BJ (cell line): Measurements from ENCODE around the gene FAM83C. TPM values are rescaled to one million over a fixed set of nuclear protein-coding genes. Genes with fewer than 3 reads are reported as not detected.

Source experiments
- CTCF ChIA-PET: fragments of 350-600 bp; formaldehyde crosslinking; extraction: SDS; loops from one replicate; lab custom pipeline; 2021; ENCODE audit warnings: antibody characterized with exemption, inconsistent platforms; lab: Yijun Ruan, JAX
- POLR2A ChIA-PET: fragments of 300-600 bp; sonication (Branson Sonifier 250); formaldehyde crosslinking; extraction: SDS; loops from one replicate; lab custom pipeline; 2021; ENCODE audit warnings: antibody characterized with exemption; lab: Charles Lee
- DNase-seq: peaks from one replicate; pipeline ENCODE4 v3.0.0-alpha.2; 2011; ENCODE audit warnings: low read depth
- H3K27me3 ChIP-seq: 2 replicates; pipeline ENCODE4 v1.6.0; 2011; ENCODE audit warnings: low read length; ENCODE audit not compliant: control insufficient read depth, insufficient read depth
- H3K36me3 ChIP-seq: 2 replicates; pipeline ENCODE4 v1.5.1; 2011; ENCODE audit warnings: low read length; ENCODE audit not compliant: control insufficient read depth, insufficient read depth
- H3K4me3 ChIP-seq: 2 replicates; pipeline ENCODE4 v1.5.1; 2011; ENCODE audit warnings: low read depth, mild to moderate bottlenecking, control low read depth, low read length
- CTCF ChIP-seq: IDR thresholded peaks from 2 replicates; pipeline ENCODE4 v1.5.1; 2011; ENCODE audit warnings: low read depth, mild to moderate bottlenecking, control low read depth, inconsistent platforms, low read length, moderate library complexity; ENCODE audit not compliant: insufficient read depth
- polyA plus RNA-seq: library from polyadenylated mRNA; depleted of rRNA; stranded (reverse); fragments of >200 nt; gene quantifications from 2 replicates; pipeline ENCODE4 v1.2.3, GENCODE V29; 2011

FAM83C gene
- polyA plus RNA-seq, 1 experiment: not detected

DNA sequence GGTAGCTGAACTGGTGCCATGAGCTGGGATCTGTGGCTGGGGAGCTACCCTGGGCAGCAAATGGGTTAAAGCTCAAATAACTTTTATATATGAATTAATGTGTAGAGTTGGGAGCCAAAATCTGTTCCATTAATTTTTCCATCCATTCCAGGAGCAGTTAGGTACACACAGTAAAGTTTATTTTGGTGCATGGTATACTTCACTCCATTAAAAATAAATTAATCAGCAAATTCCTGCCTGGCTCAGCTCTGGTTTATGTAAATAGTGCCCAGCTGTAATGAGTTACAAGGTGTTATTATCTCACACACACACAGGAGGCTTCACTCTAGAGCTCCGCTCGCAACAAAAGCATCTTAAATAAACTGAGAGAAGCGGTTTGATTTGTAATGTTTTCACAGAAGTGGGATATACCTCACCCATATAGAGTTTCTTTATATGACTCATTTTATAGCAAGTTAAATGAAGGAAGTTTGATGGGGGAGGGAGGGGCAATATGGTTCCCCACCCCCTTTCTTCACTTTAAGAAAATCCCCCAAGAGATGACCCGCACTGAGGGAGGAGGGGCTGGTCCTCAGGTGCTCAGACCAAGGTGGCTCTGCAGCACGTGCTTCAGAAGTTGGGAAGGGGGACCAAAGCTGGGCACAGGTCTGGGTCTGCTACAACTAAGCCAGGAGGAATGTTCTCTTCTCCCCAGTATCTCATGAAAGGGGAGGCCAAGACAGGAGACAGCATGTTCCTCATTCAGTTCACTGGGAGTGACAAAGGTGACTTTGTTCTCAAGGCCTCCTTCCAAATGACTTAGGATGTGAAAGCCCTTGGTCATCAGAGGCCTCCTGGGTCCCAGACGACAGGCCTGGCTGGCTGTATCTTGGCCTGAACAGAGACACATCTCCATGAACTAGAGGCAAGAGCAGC lies 10.5 kb upstream of the FAM83C start:
- H3K4me3 ChIP-seq: no peak overlapping the region
- POLR2A ChIA-PET: no interaction called here
- no peaks in the 10 kb centered on the region; the same call in 1 of the 2 replicates for H3K36me3 ChIP-seq
- CTCF ChIA-PET: interaction anchor here (0.7 to 15.0 kb wide), 20 partner anchors 9 to 208 kb away, joined by 3 to 392 read pairs (median 10); partner anchors contain the start of genes CEP250, EIF6, GDF5 and MMP24OS
- no peak for TF ChIP-seq CTCF
- no peak for DNase-seq
- no peaks in the 10 kb centered on the region for H3K27me3 ChIP-seq

- ChIA-PET POLR2A (no interaction called here), CTCF (interaction anchor here (7.3 to 15.0 kb wide), 2 partner anchors 19 to 141 kb away, joined by 85 to 392 read pairs; partner anchors contain the start of gene GDF5)
- Histone ChIP-seq H3K27me3 (no peaks in the 10 kb centered on the region), H3K36me3 (no peaks in the 10 kb centered on the region; the same call in 1 of the 2 replicates), H3K4me3 (no peak overlapping the region)
- DNase-seq: no peak
- TF ChIP-seq CTCF: no peak
Observed at GRCh38 chr20:35301426-35301825, 9.2 kb upstream of the FAM83C start.

DNA sequence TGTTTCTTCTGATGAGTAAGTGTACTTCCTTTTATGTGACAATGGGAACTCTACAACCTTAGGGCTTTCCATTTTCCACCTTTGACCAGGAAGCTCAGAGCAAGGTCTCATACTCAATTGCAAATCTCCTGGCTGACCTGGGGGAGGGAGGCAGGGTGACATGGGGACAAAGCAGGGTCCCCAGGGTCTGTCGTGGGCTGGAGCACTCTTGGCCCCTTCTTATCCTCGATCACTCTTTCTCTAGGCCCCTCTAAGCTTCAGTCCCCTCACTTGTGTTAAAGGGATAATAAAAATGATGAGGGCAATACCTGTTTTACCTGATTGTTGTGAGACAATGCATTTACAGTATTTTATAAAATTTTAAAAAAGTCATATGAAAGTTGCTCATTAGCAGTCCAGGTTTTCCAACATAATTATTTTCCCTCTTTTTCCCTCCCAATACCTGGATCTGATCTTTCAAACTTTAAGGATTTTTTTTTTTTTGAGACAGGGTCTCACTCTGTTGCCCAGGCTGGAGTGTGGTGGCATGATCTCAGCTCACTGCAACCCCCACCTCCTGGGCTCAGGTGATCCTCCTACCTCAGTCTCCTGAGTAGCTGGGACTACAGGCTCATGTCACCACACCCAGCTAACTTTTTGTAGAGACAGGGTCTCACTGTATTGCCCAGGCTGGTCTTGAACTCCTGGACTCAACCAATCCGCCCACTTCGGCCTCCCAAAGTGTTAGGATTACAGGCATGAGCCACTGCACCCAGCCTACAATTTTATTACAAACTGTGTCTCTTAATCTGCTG lies 8.4 kb upstream of the FAM83C start:
- ChIA-PET POLR2A (no interaction called here), CTCF (interaction anchor here (1.2 to 15.0 kb wide), 3 partner anchors 20 to 154 kb away, joined by 6 to 392 read pairs (median 85); partner anchors contain the start of genes EDEM2 and GDF5)
- no peak for TF ChIP-seq CTCF
- no peak for DNase-seq
- H3K36me3 ChIP-seq: no peaks in the 10 kb centered on the region; the same call in 1 of the 2 replicates
- H3K4me3 ChIP-seq: no peak overlapping the region
- no peaks in the 10 kb centered on the region for H3K27me3 ChIP-seq

DNA sequence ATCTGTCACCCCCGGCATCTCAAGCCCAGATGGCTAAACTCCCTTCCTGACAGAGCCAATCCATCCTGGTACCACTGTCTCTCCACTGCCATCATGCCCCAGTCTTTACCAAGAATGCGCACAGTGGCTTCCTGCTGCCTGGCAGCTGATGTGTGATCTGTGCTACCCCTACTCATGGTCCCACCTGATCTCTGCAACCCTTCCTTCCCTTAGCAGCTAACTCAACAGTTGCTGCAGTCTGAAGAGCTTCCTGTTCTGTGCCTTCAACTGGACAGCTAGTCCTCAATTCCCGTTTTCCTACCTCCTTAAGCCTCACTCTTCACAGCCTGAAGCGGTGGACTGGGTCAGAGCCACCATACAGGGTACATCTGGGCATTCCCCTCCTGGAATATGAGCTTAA lies 7.6 kb upstream of the FAM83C start:
- Histone ChIP-seq H3K27me3 (no peaks in the 10 kb centered on the region; the same call in 1 of the 2 replicates), H3K4me3 (no peak overlapping the region), H3K36me3 (no peaks in the 10 kb centered on the region; the same call in 1 of the 2 replicates)
- ChIA-PET CTCF (interaction anchor here (1.0 to 15.0 kb wide), 3 partner anchors 9 to 153 kb away, joined by 6 to 392 read pairs (median 6); partner anchors contain the start of genes EDEM2 and GDF5), POLR2A (no interaction called here)
- DNase-seq: no peak
- no peak for TF ChIP-seq CTCF

- ChIA-PET CTCF (interaction anchor here (1.1 to 15.0 kb wide), 2 partner anchors 20 to 144 kb away, joined by 3 to 392 read pairs; partner anchors contain the start of gene GDF5), POLR2A (no interaction called here)
- Histone ChIP-seq H3K4me3 (no peak overlapping the region), H3K27me3 (peaks cover 4% of the 10 kb centered on the region), H3K36me3 (no peaks in the 10 kb centered on the region)
- DNase-seq: no peak
- TF ChIP-seq CTCF: no peak
Observed at GRCh38 chr20:35298264-35298663, 6.0 kb upstream of the FAM83C start.
